ENCODE results near the gene WDR91.

WDR91 gene

DNA sequence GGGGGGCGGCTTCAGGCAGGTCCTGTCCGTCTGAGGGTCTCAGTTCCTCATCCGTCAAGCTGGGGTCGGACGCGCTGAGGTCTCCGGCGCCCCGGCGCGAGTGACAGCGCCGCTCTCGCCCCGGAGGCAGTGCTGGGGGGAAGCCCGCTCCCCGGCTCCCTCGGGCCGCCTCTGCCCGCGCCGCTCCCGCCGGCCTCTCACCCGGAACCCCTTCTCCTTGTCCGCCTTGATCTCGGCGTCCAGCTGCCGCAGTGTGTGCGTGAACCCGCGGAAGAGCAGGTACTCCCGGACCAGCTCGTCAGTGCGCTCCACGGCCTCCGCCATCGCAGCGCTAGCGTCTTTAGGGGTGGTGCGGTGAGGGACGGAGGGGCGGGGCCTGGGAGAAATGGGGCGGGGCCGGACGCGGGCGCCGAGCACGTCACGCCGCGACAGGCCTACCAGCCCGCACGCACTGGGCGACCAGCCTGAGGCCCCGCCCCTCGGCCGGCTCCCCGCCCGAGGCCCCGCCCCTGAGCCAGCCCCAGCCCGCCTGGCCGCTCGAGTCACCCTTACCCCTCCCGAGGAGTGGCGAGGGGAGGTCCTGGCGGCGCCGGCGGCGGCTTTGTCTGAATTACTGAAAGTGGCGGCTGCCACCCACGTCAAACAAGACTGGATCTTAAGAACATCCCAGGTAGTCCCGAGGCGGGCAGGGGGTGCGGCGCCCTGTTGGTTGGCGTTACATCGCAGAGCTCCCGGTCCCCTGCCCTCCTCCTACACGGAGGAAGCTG, at the start of gene WDR91:
TSS of gene WDR91 (minus strand) at position 348 of the 767 bp plus-strand sequence. CDS start at position 324, 24 bp downstream.
- TF ChIP-seq EZH2 (IDR thresholded peaks at IDR 0.05; ENCODE audit: borderline replicate concordance, low read length), result no peak
- TF ChIP-seq, protein P1, sequence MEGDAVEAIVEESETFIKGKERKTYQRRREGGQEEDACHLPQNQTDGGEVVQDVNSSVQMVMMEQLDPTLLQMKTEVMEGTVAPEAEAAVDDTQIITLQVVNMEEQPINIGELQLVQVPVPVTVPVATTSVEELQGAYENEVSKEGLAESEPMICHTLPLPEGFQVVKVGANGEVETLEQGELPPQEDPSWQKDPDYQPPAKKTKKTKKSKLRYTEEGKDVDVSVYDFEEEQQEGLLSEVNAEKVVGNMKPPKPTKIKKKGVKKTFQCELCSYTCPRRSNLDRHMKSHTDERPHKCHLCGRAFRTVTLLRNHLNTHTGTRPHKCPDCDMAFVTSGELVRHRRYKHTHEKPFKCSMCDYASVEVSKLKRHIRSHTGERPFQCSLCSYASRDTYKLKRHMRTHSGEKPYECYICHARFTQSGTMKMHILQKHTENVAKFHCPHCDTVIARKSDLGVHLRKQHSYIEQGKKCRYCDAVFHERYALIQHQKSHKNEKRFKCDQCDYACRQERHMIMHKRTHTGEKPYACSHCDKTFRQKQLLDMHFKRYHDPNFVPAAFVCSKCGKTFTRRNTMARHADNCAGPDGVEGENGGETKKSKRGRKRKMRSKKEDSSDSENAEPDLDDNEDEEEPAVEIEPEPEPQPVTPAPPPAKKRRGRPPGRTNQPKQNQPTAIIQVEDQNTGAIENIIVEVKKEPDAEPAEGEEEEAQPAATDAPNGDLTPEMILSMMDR (IDR thresholded peaks at IDR 0.05; ENCODE audit: low read length), result peak; percentile 42; the same call in 1 of the 2 replicates
- no peaks in the 10 kb centered on the region for H3F3A ChIP-seq (ENCODE audit: insufficient read depth, low read length)
- no peaks in the 10 kb centered on the region for H3K79me2 ChIP-seq (ENCODE audit: insufficient read depth, low read length)
- H3K27ac ChIP-seq (ENCODE audit: low read depth, low read length, poor library complexity, severe bottlenecking), result peak within 1 kb of the TSS; percentile 6
- H4K20me1 ChIP-seq (ENCODE audit: insufficient read depth, low read length), result no peaks in the 10 kb centered on the region
- H2AFZ ChIP-seq (ENCODE audit: low read length), result peak within 1 kb of the TSS; percentile 71
- peaks cover 9% of the 10 kb centered on the region; the same call in 1 of the 2 replicates for H3K36me3 ChIP-seq (ENCODE audit: insufficient read depth, low read length)
- no peaks in the 10 kb centered on the region for H3K9me2 ChIP-seq (ENCODE audit: low read depth, low read length)
- peak within 1 kb of the TSS; percentile 93 for H3K4me2 ChIP-seq (ENCODE audit: low read length)
- H3K4me1 ChIP-seq (ENCODE audit: insufficient read depth, low read length, severe bottlenecking), result peaks cover 48% of the 10 kb centered on the region
- peak within 1 kb of the TSS; percentile 77 for H3K4me3 ChIP-seq (ENCODE audit: low read depth, low read length, poor library complexity, severe bottlenecking)
- peak within 1 kb of the TSS; percentile 74 for H3K9ac ChIP-seq (ENCODE audit: low read length)
- H3K9me3 ChIP-seq (ENCODE audit: low read length), result no peaks in the 10 kb centered on the region
- no peaks in the 10 kb centered on the region for H3K27me3 ChIP-seq (ENCODE audit: insufficient read depth, low read length)

GRCh38 chr7:135260470-135260869, 49.1 kb upstream of the WDR91 start:
- no peak overlapping the region for H3K4me2 ChIP-seq (ENCODE audit: low read length)
- H3K4me3 ChIP-seq (ENCODE audit: low read depth, low read length, poor library complexity, severe bottlenecking), result no peak overlapping the region
- H3K27me3 ChIP-seq (ENCODE audit: insufficient read depth, low read length), result peaks cover 21% of the 10 kb centered on the region
- H3K79me2 ChIP-seq (ENCODE audit: insufficient read depth, low read length), result no peaks in the 10 kb centered on the region
- TF ChIP-seq, protein P1 (IDR thresholded peaks at IDR 0.05; ENCODE audit: low read length), result no peak
- no peak for TF ChIP-seq EZH2 (IDR thresholded peaks at IDR 0.05; ENCODE audit: borderline replicate concordance, low read length)
- H3K9ac ChIP-seq (ENCODE audit: low read length), result no peak overlapping the region
- no peaks in the 10 kb centered on the region for H3K9me2 ChIP-seq (ENCODE audit: low read depth, low read length)
- no peaks in the 10 kb centered on the region for H3K4me1 ChIP-seq (ENCODE audit: insufficient read depth, low read length, severe bottlenecking)
- no peaks in the 10 kb centered on the region for H3F3A ChIP-seq (ENCODE audit: insufficient read depth, low read length)
- no peaks in the 10 kb centered on the region for H4K20me1 ChIP-seq (ENCODE audit: insufficient read depth, low read length)
- H3K36me3 ChIP-seq (ENCODE audit: insufficient read depth, low read length), result no peaks in the 10 kb centered on the region
- no peak overlapping the region for H3K27ac ChIP-seq (ENCODE audit: low read depth, low read length, poor library complexity, severe bottlenecking)
- peaks cover 13% of the 10 kb centered on the region for H3K9me3 ChIP-seq (ENCODE audit: low read length)
- H2AFZ ChIP-seq (ENCODE audit: low read length), result no peak overlapping the region

DNA sequence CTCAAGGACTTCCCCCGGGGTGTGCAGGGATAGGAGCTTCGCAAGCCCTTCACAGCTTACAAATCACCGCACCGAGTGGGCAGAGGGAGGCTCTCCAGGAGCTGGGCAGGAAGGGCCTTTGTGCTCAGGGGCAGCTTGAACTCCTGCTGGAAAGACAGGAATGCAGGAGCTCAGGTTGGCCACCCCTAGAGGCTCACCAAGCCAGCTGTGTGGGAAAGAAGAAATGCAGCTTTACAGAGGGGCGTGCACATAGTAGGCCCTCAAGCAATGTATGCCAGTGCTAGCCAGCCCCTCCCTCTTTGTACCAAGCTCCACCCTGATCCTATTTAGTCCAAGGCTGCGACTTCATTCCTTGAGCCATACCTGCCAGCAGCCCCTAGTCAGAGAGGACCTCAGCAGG, 48.4 kb upstream of the WDR91 start:
- H2AFZ ChIP-seq (ENCODE audit: low read length), result no peak overlapping the region
- no peak overlapping the region for H3K4me3 ChIP-seq (ENCODE audit: low read depth, low read length, poor library complexity, severe bottlenecking)
- no peaks in the 10 kb centered on the region for H3F3A ChIP-seq (ENCODE audit: insufficient read depth, low read length)
- H3K36me3 ChIP-seq (ENCODE audit: insufficient read depth, low read length), result no peaks in the 10 kb centered on the region
- H3K4me2 ChIP-seq (ENCODE audit: low read length), result no peak overlapping the region
- TF ChIP-seq, protein P1 (IDR thresholded peaks at IDR 0.05; ENCODE audit: low read length), result no peak
- TF ChIP-seq EZH2 (IDR thresholded peaks at IDR 0.05; ENCODE audit: borderline replicate concordance, low read length), result no peak
- no peak overlapping the region for H3K9ac ChIP-seq (ENCODE audit: low read length)
- H3K9me2 ChIP-seq (ENCODE audit: low read depth, low read length), result no peaks in the 10 kb centered on the region
- H4K20me1 ChIP-seq (ENCODE audit: insufficient read depth, low read length), result no peaks in the 10 kb centered on the region
- no peaks in the 10 kb centered on the region for H3K4me1 ChIP-seq (ENCODE audit: insufficient read depth, low read length, severe bottlenecking)
- H3K79me2 ChIP-seq (ENCODE audit: insufficient read depth, low read length), result no peaks in the 10 kb centered on the region
- H3K27me3 ChIP-seq (ENCODE audit: insufficient read depth, low read length), result peaks cover 20% of the 10 kb centered on the region
- peaks cover 12% of the 10 kb centered on the region for H3K9me3 ChIP-seq (ENCODE audit: low read length)
- no peak overlapping the region for H3K27ac ChIP-seq (ENCODE audit: low read depth, low read length, poor library complexity, severe bottlenecking)

All from OCI-LY1 (cell line).